WERI-Rb-1 (cell line): ENCODE results near the gene FDPS.
"Not testable (repeated sequence)": the region's sequence is repeated elsewhere in the genome, so short reads cannot be mapped to it uniquely, and the experiment has no call there.

Experiments used
- DNase-seq: peaks from one replicate; pipeline ENCODE4 v3.0.0-alpha.2; 2020
- H3K27ac ChIP-seq: fragments of 250-450 bp; sonication (Bioruptor Pico); 2 replicates; pipeline ENCODE4 v1.5.1; 2020; ENCODE audit warnings: mild to moderate bottlenecking, moderate library complexity
- H3K27me3 ChIP-seq: fragments of 250-450 bp; sonication (Bioruptor Pico); 2 replicates; pipeline ENCODE4 v1.5.1; 2021; ENCODE audit warnings: mild to moderate bottlenecking, low read depth, moderate library complexity; ENCODE audit not compliant: insufficient read depth, severe bottlenecking
- H3K36me3 ChIP-seq: fragments of 250-450 bp; sonication (Bioruptor Pico); 2 replicates; pipeline ENCODE4 v1.5.1; 2020; ENCODE audit warnings: mild to moderate bottlenecking, moderate library complexity
- H3K4me3 ChIP-seq: 2 replicates; pipeline ENCODE4 v1.5.1; 2011; ENCODE audit warnings: low read depth, mild to moderate bottlenecking, control low read depth, low read length
- H3K9me3 ChIP-seq: fragments of 250-450 bp; sonication (Bioruptor Pico); 2 replicates; pipeline ENCODE4 v1.5.1; 2021; ENCODE audit warnings: mild to moderate bottlenecking, moderate library complexity; ENCODE audit not compliant: severe bottlenecking
- CTCF ChIP-seq: IDR thresholded peaks from 2 replicates; pipeline ENCODE4 v1.5.1; 2011; ENCODE audit warnings: low read depth, mild to moderate bottlenecking, control low read depth, inconsistent platforms, low read length

The FDPS gene

GRCh38 chr1:155326020-155326526 is 17.4 kb downstream of the FDPS start:
- TF ChIP-seq CTCF, result no peak
- Histone ChIP-seq H3K27me3 (no peaks in the 10 kb centered on the region), H3K27ac (no peak overlapping the region), H3K36me3 (peaks cover 67% of the 10 kb centered on the region), H3K9me3 (no peaks in the 10 kb centered on the region), H3K4me3 (no peak overlapping the region)
- DNase-seq, result no peak

- Histone ChIP-seq H3K9me3 (no peaks in the 10 kb centered on the region), H3K27me3 (no peaks in the 10 kb centered on the region), H3K36me3 (peaks cover 67% of the 10 kb centered on the region), H3K27ac (no peak overlapping the region), H3K4me3 (no peak overlapping the region)
- 0 out of 2 replicates have a peak, but pooled peaks have one; percentile 1 for TF ChIP-seq CTCF
- no peak for DNase-seq
Measured at GRCh38 chr1:155326631-155327037, 18.0 kb downstream of the FDPS start.

GRCh38 chr1:155327981-155328380 is 19.3 kb downstream of the FDPS start:
- no peak for DNase-seq
- no peak for TF ChIP-seq CTCF
- Histone ChIP-seq H3K4me3 (no peak overlapping the region), H3K27me3 (no peaks in the 10 kb centered on the region), H3K27ac (no peak overlapping the region), H3K9me3 (no peaks in the 10 kb centered on the region), H3K36me3 (peaks cover 68% of the 10 kb centered on the region)

- peaks cover 77% of the 10 kb centered on the region for H3K36me3 ChIP-seq
- DNase-seq, H3K4me3 ChIP-seq, H3K27ac ChIP-seq, H3K27me3 ChIP-seq, H3K9me3 ChIP-seq: not testable (repeated sequence)
Measured at GRCh38 chr1:155328856-155329255, 20.2 kb downstream of the FDPS start.

- Histone ChIP-seq H3K27me3 (no peaks in the 10 kb centered on the region), H3K27ac (no peak overlapping the region), H3K4me3 (no peak overlapping the region), H3K36me3 (peaks cover 81% of the 10 kb centered on the region), H3K9me3 (no peaks in the 10 kb centered on the region)
- peak; percentile 28 for DNase-seq
- TF ChIP-seq CTCF, result no peak
Measured at GRCh38 chr1:155329980-155330598, 21.4 kb downstream of the FDPS start.

- no peaks in the 10 kb centered on the region for H3K9me3 ChIP-seq
- H3K36me3 ChIP-seq, result peaks cover 76% of the 10 kb centered on the region
- DNase-seq, result no peak
- no peaks in the 10 kb centered on the region for H3K27me3 ChIP-seq
- no peak overlapping the region for H3K4me3 ChIP-seq
- no peak overlapping the region for H3K27ac ChIP-seq
- no peak for TF ChIP-seq CTCF
Measured at GRCh38 chr1:155334962-155335361, 26.3 kb downstream of the FDPS start.
